ELR (cell line): ENCODE data around the gene PKMYT1.
A peak's percentile ranks its signal among the peaks of the same experiment; 100 is the strongest.

Experiments
- DNase-seq: peaks from one replicate; pipeline ENCODE4 v3.0.0-alpha.2; 2015; ENCODE audit warnings: low read depth

PKMYT1 gene

DNA sequence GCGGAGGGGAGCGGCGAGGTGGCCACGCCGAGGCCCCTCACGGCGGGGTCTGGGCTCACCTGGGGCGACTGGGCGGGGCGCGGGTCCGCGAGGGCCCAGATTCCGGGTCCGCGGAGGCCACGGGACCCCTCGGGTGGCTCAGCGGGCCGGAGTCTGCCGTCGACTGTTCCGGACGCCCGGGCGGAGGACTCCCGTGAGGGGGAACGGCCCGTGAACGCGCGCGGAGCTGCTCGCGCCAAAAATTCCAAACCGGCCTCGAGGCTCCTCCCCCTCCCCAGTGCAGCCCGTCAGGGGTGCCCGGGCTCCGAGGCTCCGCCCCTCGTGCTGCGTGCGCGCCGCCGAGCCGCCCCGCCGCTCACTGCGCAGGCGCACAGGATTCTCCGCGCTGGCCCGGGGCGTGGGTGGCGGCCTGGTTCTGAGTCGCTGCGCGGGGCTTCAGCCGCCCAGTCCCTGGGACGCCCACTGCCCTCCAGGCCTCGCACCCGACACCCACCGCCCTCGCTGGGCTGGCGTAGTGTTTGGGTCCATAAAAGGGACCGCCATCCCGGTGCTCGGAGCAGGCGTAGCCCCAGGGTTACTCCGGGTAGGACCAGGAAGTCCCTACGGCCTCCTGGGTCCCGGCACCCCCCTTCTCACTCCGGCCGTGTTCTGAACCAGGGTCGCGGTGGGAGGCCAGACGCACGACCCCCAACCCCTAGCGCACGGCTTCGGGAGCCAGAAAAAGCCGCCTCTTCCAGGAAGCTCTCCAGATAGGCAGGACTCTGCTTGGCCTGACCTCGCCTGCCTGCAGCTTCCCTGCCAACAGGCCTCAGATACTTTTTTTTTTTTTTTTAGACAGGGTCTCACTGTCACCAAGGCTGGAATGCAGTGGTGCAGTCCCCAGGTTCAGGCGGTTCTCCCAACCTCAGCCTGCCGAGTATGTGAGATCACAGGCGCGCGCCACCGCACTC is at the start of gene PKMYT1:
TSS of gene PKMYT1 (minus strand) at position 220 of the 950 bp plus-strand sequence. CDS start 789 bp downstream, outside the sequence.
- peak; percentile 88 for DNase-seq

DNA sequence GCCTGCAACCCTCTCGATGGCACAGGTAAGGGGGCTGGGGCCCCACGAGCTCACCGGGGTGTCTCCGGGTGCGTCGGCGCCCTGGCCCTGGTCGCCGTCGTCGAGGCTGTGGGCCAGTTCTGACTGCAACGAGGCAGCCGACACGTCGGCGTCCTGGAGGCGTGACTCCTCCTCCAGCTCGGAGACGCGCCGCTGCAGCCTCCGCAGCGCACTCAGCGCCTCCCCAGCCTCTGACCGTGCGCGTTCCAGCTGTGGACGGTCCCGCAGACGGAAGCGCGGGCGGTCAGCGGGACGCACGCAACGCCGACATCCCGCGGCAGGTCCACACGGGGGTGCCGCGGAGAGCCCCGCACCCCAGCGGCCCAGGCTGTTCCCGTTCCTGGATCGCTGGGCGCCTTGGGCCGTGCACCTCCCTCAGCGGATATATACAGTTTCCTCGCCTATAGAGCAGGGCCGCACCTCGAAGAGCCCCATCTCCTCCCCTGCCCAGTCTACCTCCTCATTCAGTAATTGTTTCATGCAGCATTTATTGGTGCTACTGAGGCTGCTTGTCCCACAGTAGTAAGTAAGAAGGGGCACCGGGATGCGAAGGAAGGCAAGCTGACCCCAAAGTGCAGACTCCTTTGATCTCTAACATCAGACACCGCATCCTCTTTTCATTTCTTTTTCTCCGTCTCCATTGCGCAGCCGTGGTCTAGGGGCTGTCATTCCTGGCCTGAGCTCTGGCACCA is 49.4 kb upstream of the PKMYT1 start:
- DNase-seq: no peak

DNA sequence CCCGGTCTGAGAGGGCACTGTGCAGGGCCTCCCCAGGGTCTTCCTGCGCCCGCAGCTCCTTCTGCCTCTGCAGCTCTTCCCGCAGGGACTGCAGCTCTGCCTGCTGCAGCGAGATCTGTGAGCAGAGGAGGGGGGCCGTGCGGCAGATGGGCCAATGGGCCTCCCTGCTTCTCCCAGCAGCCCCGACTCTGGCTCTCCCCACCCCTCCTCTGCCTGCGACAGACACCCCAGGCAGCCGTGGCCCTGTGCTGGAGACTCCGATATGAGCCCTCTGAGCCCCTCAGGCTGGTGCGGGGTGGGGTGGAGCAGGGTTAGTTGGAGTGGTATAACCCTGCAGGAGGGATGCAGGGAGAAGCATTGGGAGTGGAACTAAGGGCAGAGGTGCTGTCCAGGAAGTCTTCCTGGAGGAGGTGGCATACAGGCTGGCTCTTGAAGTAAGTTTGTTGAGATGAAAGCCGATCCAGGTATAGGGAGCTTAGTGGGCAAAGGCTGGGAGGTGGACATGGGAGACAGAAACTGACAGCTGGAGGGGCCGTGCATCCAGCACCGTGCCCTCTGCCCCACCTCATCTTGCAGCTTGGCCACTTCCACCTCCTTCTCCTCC is 48.6 kb upstream of the PKMYT1 start:
- DNase-seq: no peak

DNA sequence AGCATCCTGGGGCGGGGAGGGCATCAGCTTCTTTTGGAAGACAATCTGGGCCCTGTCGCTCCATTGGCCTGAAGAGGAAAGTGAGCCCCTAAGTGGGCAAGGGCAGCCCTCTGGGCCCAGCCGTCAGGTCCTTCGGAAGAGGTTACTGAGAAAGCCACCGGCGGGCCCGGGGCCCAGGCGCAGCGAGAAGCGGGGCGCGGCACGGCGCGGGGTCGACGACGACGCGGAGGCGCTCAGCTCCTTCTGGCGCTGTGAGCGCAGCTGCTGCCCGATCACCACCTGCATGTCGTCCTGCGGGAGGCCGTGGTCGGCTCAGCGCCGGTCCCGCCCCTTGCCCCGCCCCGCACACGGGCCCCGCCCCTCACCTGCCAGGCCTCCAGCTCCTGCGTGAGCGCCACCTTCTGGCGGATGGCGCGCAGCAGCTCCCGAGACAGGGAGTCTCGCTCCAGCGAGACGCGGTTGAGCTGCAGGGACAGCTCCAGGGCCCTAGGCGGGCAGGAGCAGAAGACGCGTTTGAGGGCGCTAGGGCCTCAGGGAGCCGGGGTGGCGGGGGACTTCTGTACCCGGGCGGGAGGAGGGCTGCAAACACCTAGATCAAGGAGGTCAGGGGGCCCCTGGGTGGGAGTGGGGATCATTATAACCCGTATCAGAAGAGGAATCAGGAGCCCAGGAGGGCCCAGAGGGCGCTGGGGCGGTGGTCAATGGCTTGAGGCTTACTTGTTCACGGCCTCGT is 47.9 kb upstream of the PKMYT1 start:
- peak; percentile 70 for DNase-seq

DNA sequence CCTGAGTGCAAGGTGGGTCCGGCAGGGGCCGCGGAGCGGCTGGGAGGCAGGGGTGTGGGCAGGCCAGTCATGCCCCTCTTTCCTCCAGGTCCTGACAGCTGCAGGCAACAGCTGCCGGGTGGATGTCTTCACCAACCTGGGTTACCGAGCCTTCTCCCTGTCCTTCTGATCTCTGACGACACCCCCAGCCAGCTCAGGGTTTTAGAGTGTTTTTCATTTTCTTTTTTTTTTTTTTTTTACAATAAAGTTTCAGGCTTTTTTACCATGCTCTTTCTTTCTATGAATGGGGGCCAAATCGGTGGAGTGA is 47.2 kb upstream of the PKMYT1 start:
- no peak for DNase-seq

DNA sequence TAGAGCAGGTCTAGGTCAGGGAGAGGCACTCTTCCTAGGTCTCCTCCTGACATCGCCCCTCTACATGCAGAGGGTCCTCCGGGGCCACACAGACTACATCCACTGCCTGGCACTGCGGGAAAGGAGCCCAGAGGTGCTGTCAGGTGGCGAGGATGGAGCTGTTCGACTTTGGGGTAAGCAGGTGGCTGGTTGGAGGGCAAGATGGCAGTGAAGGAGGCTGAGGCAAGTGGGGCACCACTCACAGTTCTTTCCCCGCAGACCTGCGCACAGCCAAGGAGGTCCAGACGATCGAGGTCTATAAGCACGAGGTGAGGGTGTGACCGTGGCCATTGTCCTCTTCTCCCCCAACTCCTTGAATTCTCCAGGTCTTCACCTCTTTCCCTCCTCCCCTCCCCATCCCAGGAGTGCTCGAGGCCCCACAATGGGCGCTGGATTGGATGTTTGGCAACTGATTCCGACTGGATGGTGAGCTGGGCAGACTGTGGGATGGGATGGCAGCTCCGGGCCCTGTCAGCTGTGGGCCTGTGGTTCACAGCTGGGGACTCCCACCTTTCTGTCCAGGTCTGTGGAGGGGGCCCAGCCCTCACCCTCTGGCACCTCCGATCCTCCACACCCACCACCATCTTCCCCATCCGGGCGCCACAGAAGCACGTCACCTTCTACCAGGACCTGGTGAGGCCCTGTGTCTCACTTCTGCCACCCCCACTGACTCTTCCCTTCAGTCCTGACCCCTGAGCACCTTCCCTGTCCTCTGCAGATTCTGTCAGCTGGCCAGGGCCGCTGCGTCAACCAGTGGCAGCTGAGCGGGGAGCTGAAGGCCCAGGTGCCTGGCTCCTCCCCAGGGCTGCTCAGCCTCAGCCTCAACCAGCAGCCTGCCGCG is 46.6 kb upstream of the PKMYT1 start:
- DNase-seq: no peak

DNA sequence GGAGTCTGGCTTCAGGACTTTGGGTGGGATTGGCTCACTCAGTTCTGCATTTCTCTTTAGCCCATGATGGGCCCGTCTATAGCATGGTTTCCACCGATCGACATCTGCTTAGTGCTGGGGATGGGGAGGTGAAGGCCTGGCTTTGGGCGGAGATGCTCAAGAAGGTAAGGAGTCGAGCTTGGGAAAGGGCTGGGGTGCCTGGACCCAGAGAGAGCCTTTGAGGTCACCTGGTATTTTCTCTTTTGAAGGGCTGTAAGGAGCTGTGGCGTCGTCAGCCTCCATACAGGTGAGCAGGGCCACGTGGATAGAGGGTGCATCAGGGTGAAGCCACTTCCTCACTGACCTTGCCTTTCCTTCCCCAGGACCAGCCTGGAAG is 45.7 kb upstream of the PKMYT1 start:
- DNase-seq: no peak

DNA sequence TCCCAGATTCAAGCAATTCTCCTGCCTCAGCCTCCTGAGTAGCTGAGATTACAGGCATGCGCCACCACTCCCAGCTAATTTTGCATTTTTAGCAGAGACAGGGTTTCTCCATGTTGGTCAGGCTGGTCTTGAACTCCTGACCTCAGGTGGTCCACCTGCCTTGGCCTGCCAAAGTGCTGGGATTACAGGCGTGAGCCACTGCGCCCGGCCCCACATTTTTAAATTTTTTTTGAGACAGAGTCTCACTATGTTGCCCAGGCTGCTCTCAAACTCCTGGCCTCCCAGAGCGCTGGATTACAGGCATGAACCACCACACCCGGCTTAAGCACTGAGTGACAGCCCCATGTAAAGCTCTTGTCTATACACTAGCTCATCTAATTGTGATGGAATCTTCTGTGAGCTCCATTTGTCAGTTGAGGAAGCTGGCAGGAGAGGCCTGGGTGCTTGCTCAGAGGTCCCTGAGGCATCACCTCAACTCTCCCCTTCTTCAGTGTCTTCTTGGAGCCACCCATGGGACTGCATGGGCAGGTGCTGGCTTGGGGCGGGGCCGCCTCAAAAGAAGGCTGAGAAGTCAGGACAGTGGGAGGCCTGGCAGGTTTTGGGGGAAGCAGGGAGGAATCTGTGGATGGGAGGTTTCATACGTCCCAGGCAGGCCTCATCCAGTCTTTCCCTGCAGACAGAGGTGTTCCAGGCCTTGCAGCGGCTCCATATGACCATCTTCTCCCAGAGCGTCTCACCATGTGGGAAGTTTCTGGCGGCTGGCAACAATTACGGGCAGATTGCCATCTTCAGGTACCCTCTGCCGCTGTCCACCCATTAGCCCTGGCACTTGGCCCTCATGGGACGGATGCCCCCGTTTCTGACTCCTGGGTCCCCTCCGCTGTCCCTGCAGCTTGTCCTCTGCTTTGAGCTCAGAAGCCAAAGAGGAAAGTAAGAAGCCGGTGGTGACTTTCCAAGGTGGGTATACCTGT is 45.1 kb upstream of the PKMYT1 start:
- no peak for DNase-seq

DNA sequence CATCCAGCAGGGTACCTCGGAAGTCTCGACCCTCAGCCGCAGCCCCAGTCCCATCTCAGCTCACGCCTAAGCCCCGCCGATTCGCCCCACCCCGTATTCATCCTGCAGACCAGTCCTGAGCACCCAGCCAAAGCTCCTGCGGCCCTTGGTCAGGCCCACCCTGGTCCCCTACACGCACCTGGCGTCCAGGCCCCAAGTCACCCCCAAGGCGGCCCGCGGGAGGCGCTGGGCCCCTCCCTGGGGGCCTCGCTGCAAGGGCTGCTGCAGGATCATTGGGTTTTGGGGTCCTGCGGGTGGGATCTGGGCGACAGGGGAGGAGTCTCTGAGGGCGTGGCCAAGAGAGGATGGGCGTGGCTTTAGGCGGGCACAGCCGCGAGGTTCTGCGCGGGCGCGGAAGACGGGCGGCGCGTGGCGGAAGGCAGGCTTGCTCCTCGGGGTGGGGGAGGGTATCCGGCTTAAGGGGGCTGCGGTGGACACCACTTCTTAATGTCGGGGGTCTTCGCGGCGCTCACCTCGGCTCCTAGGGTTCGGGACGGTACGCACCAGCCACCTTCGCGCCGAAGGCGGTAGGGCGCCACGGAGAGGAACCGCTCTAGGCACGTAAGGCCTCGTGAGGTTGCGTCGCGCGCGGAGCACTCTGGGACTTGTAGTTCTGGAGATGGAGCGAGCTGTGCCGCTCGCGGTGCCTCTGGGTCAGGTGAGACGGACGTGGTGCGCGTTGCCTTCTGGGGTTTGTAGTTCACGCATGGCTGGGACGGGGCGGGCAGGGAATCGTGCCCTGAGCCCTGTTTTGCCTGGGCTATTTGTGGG is 43.6 kb upstream of the PKMYT1 start, which contains the start of the genes HCFC1R1 and THOC6:
TSS of gene HCFC1R1 (minus strand) at position 274 of the 810 bp plus-strand sequence. CDS start at position 273, 1 bp downstream.
TSS of gene THOC6 (plus strand) at position 367 of the 810 bp plus-strand sequence. CDS start at position 659, 292 bp downstream.
- DNase-seq: peak; percentile 98

DNA sequence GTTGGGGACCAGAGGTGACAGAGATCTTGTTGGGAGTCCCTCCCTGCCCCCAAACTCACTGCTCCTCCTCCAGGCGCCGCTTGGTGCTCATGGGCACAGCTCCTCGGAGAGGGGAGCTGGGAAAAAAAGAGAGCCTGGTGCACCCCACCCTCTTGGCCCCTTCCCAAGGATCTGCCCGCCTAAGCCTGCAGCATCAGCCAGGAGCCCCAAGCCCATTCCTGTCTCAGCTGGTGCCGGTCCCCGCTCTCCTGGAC is 43.1 kb upstream of the PKMYT1 start:
- DNase-seq: peak; percentile 85

DNA sequence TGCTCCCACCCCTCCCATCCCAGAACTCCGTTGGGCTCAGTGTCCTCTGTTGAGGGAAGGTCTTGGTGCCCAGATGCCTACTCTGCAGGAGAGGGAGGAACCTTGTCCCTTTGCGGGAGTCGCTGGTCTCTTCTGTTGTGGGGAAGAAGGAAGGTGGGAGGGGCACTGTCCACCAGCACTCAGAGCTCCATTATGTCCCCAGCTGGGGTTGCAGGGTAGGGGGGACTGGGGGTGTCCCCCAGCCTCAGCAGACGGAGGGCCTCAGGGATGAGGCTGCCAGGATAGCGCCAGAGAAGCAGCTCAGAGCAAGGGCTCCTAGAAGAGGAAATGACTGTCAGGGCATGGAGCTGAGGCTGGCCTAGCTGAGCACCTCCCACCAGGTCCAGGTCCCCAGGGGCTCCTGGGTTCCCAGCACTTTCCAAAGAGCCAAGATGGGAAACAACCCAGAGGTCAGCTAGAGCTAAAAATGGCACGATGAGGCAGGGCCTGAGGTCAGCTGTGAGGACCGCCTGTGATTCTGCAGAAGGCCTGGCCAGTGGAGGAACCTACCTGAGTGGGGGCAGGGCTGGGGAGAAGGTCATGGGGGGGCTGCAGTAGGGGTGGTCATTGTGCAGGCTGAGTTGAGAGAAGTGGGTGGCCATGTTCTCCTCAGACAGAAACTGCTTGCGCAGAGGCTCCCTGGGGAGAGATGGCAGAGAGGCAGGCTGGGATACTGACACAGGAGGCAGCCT is 42.6 kb upstream of the PKMYT1 start:
- DNase-seq: no peak

DNA sequence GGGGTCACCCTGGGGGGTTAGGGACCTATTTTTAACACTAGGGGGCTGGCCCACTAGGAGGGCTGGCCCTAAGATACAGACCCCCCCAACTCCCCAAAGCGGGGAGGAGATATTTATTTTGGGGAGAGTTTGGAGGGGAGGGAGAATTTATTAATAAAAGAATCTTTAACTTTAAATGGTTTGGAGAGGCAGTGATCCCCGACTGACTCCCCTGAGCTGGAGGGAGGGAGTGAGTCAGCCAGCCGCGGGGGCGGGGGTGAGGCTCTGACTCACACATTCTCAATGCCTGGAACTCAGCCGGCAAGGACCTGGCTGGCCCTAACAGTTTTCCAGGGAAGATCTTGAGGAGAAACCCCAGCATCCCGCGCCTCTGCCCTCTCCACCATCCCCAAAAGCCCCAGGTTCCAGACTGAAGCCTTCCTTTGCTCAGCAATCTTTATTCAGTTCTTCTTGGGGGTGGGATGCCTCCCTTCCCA is 42.0 kb upstream of the PKMYT1 start:
- peak; percentile 96 for DNase-seq

DNA sequence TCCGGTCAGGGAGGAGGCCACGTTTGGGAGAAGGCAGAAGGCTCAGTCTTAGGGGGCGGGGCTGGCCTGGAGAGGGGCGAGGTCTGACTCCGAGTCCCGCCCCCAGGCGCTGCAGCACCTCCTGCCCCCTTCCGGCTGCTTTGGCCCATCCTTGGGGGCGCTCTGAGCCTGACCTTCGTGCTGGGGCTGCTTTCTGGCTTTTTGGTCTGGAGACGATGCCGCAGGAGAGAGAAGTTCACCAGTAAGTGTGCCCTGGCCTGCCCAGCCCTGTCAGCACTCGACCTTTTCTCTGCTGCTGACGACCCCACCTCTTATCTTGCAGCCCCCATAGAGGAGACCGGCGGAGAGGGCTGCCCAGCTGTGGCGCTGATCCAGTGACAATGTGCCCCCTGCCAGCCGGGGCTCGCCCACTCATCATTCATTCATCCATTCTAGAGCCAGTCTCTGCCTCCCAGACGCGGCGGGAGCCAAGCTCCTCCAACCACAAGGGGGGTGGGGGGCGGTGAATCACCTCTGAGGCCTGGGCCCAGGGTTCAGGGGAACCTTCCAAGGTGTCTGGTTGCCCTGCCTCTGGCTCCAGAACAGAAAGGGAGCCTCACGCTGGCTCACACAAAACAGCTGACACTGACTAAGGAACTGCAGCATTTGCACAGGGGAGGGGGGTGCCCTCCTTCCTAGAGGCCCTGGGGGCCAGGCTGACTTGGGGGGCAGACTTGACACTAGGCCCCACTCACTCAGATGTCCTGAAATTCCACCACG is 41.4 kb upstream of the PKMYT1 start:
- peak; percentile 97 for DNase-seq

DNA sequence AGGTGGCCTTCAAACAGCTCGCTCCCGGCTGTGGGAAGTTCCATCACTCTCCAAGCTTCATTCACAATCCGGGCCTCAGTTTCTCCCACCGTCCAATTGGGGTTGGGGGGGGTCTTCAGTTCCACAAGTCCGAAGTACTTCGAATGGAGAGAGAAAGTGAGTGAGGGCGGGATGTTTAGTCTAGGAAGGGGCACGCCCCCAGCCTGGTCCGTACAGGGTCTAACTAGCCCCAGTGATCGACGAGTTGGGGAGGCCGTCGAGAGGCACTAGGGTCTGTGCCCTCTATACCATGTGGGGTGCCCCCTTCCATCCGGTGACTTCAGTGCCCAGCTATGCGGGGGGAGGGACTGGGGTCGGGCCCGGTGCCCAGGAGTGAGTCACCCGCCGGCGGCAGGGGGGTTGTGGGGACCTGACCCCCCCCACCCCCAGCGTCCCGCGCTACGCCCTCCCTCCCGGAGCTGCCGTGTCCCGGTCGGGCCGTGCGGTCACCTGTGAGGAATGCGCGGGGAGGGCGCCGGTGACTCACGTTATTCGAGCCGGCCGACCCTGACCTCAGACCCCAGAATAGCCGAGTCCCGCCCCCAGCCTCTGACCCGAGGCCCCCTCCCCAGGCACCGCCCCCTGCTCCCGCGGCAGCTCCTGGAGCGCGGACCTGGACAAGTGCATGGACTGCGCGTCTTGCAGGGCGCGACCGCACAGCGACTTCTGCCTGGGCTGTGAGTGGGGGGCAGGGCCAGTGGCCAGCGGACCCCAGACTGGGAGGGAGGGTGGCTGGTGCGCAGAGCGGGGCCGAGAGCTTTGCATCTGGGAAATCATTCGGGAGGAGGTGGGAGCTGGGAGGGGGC is 40.6 kb upstream of the PKMYT1 start:
- peak; percentile 93 for DNase-seq

DNA sequence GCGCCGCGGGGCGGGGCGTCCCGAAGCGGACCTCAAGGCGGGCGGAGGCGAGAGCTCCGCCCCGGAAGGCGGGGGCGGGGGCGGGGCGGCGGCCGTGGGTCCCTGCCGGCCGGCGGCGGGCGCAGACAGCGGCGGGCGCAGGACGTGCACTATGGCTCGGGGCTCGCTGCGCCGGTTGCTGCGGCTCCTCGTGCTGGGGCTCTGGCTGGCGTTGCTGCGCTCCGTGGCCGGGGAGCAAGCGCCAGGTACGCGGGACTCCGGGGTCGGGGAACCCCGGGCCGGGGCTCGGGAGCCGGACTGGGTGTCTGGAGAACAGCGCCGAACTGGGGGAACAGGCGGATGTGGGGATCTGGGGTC is 40.0 kb upstream of the PKMYT1 start, which contains the start of gene TNFRSF12A:
TSS of gene TNFRSF12A (plus strand) at position 122 of the 357 bp plus-strand sequence. CDS start at position 152, 30 bp downstream.
- DNase-seq: peak; percentile 83

DNA sequence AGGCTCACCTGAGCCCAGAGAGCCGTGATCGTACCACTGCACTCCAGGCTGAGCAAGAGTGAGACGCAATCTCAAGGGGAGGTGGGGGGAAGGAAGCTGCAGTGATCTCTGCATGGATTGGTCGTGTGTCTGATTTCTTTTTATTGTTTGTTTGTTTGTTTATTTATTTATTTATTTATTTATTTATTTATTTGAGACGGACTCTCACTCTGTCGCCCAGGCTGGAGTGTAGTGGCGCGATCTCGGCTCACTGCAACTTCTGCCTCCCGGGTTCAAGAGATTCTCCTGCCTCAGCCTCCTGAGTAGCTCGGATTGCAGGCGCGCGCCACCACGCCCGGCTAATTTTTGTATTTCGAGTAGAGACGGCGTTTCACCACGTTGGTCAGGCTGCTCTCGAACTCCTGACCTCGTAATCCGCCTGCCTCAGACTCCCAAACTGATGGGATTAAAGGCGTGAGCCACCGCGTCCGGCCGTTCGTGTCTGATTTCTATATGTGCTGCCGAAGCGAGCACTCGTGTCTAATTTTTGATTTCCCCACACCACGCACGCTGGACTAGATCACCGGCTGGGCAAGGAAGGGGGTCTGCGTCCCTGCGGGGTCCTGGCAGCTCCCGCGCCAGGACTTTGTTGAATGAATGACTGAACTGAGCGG is 39.5 kb upstream of the PKMYT1 start:
- DNase-seq: no peak
